Hematopoietic multipotent progenitor cell treated with erythropoietin and hydrocortisone succinate and interleukin-3 and kit ligand, for 6 days (in vitro differentiated cells): Measurements from ENCODE around the gene NEGR1.

ENCODE experiments used
- DNase-seq: peaks from one replicate; pipeline ENCODE4 v3.0.0-alpha.2; 2015

The NEGR1 gene

GRCh38 chr1:72229893-72230292, 52.4 kb downstream of the NEGR1 start:
- DNase-seq = no peak

DNA sequence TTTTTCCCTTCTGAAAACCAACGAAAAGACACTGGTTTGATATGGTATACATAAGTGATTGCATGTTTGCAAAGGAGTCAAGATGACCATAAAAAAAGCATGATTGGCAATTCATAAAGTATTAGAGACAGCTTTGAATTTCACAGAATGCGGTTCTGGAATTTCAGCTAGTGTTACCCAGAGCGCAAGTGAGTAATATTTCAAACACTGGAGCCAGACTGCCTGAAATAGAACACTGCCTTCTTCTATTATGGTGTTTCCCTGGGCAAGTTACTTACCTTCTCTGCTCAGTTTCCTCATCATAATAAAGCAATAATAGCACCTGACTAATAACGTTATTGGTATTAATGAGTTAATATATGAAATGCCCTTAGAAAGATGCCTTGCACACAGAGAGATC, 54.7 kb downstream of the NEGR1 start:
- DNase-seq = no peak

DNA sequence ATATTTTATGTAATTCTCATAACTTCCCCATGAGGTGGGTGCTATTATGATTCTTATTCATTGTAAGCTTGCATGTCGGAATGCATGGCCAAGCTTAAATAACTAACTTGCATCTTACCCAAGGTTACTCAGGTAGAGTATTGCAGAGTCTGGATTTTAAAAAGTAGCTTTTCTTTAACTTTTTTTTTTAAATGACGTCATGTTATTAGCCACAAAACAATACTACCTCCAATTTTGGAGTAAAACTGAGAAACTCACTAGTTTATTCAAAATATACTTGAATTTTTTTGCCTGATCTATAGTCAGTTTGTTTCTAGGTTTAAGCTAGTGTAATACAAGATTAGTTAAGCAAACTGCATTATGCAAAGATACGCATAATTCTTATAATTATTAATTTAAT, 57.8 kb downstream of the NEGR1 start:
- no peak for DNase-seq

DNA sequence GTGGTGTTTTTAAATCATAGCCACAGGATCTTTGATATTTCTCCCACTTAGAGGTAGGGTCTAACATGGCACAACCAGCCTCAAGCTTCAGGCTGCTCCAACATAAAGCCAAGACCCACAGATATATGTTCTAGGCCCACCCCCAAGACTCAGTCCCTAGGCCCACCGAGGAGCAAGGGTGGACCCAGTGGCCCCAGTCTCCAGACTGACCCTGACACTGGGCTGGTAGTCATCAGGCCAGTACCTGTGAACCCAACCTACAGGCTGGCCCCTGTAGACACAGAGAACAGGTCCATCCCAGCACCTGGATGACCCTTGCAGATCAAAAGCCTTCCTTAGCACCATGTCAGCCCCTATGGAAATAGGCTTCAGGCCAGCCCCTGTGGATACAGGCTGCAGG, 60.5 kb downstream of the NEGR1 start:
- no peak for DNase-seq

DNA sequence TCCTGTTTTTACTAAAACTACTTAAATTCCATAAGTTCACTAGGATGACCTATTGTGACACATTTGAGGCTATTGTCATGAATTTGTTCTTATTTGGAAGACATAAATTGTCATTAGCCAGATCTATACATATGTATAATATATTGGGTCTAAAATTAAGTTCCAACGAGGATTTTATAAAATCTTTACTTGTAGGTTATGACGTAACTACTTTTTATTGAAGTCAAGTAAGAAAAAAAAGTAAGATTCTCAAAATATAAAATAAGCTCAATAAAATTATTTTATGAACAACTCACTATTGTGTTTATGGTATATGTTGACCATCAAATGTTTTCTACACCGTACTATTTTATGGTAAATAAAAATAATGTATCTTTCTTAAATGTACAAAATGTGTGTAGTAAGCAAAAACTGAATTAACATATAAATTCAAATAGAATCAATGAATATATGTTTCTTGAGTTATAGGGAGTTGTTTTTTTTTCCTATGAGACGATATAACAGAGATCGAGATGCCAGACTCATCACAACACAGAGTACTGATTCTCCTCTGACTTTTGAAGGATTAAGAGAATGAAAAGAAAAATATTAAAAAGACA, 64.1 kb downstream of the NEGR1 start:
- no peak for DNase-seq

- no peak for DNase-seq
Observed at GRCh38 chr1:72207059-72207458, 75.3 kb downstream of the NEGR1 start.

DNA sequence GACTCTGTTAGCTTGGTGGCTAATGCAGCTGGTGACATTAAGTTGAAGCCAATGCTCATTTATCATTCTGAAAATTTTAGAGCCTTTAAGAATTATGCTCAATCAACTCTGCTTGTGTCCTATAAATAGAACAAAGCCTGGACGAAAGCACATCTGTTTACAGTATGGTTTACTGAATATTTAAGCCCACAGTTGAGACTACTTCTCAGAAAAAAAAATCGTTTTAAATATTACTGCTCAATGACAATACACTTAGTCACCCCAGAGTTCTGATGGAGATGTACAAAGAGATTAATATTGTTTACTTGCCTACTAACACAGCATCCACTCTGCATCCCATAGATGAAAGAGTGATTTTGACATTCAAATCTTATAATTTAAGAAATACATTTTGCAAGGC, 79.6 kb downstream of the NEGR1 start:
- no peak for DNase-seq

- no peak for DNase-seq
Observed at GRCh38 chr1:72197786-72198185, 84.6 kb downstream of the NEGR1 start.

- DNase-seq = peak; percentile 28
Observed at GRCh38 chr1:72186733-72187307, 95.5 kb downstream of the NEGR1 start.

- no peak for DNase-seq
Observed at GRCh38 chr1:72184099-72184701, 98.1 kb downstream of the NEGR1 start.

- no peak for DNase-seq
Observed at GRCh38 chr1:72182859-72183258, 99.5 kb downstream of the NEGR1 start.

DNA sequence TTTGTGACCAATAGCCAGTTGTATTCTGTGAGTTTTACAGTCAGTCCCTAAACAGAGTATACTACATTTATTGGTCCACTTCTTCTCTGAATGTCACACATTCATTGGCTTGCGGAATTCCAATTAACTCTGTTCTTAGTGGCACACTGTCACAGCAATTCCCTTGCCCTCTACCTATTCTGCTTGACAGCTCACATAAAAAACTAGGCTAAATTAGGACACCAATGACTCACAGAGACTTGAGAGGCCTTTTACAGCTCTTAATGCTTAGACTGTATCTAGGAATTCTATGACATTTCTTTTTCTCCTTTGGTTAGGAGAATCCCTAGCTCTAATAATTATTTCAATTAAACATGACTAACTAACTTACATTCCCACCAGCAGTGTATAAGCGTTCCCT, 104.1 kb downstream of the NEGR1 start:
- DNase-seq = no peak

GRCh38 chr1:72177711-72178110, 104.6 kb downstream of the NEGR1 start:
- DNase-seq = no peak

- no peak for DNase-seq
Observed at GRCh38 chr1:72170246-72170645, 112.1 kb downstream of the NEGR1 start.

GRCh38 chr1:72166426-72166825, 115.9 kb downstream of the NEGR1 start:
- no peak for DNase-seq

- DNase-seq = no peak
Observed at GRCh38 chr1:72150508-72150907, 131.8 kb downstream of the NEGR1 start.

DNA sequence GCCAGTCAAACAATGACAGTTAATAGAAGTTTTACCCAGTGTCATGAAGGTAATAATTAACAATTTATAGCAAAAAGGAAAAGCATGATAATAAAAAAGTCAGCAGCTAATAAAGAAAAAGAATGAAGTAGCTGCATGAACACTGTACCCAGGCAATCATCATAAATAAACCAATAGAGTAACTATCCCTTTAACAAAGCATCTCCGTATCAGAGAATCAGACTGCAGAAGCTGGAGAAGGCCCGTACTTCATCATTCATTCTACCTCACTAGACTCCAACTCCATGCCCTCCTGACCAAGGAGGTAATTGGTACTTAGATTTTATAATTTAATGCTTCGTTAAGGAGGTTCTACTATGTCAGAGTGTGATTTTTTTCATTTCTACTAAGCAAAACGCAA, 140.5 kb downstream of the NEGR1 start:
- DNase-seq = no peak

DNA sequence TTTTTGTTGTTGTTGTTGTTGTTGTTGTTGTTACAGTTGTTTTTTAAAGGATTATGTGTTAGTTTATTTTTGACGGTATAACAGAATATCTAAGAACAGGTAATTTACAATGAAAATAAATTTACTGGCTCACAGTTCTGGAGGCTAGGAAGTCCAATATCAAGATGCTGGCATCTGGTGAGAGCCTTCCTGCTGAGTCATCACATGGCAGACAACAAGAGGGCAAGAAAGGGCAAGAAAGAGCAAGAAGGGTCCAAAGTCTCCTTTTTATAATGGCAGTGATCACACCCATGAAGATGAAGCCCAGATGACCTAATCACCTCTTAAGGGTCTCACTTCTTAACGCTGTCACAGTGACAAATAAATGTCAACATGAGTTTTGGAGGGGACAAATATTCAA, 142.1 kb downstream of the NEGR1 start:
- DNase-seq = peak; percentile 12

DNA sequence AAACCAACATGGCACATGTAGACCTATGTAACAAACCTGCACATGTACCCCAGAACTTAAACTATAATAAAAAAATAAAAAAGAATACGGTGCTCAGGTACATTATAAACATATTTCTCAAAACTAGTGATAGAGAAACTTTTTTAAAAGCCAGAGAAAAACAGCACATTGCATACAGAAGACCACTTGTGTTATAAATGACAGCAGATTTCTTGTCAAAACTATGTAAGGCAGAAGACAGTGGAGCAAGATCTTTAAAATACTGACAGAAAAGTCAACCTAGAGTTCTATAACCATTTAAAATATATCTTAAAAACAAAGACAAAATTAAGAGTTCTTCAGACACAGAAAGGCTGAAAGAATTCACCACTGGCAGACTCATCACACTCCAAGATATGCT, 144.7 kb downstream of the NEGR1 start:
- DNase-seq = no peak

- no peak for DNase-seq
Observed at GRCh38 chr1:72129869-72130268, 152.5 kb downstream of the NEGR1 start.

GRCh38 chr1:72122099-72122880, 160.0 kb downstream of the NEGR1 start:
- DNase-seq = no peak

DNA sequence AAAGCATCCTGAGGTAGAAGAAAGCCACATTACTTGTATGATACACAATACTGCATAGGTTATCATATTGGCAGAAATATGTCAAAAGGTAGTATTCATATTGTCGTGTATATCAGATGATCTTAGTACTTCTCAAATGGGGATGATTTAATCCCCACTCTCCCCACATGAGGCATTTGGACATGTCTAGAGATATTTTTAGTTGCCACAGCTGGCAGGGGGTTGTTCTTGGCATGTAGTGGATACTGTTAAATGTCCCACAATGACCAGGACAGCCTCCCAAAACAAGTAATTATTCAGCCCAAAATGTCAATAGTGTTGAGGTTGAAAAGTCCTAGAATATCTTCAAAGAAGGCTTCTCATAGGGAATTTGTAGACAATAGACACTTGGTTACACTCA, 162.8 kb downstream of the NEGR1 start:
- no peak for DNase-seq

GRCh38 chr1:72117621-72118020, 164.7 kb downstream of the NEGR1 start:
- DNase-seq = no peak

GRCh38 chr1:72115290-72115689, 167.0 kb downstream of the NEGR1 start:
- no peak for DNase-seq
